ENCODE measurements around the gene RASAL1. TPM values are rescaled to one million over a fixed set of nuclear protein-coding genes. Genes with fewer than 3 reads are reported as not detected.
"Not testable (repeated sequence)": the region's sequence is repeated elsewhere in the genome, so short reads cannot be mapped to it uniquely, and the experiment has no call there.

RASAL1 gene
- total RNA-seq, 2 donors from 2014 or later: 1.6 to 9.9 TPM

GRCh38 chr12:113118142-113118541 lies 17.4 kb downstream of the RASAL1 start:
- TF ChIP-seq, protein P1, sequence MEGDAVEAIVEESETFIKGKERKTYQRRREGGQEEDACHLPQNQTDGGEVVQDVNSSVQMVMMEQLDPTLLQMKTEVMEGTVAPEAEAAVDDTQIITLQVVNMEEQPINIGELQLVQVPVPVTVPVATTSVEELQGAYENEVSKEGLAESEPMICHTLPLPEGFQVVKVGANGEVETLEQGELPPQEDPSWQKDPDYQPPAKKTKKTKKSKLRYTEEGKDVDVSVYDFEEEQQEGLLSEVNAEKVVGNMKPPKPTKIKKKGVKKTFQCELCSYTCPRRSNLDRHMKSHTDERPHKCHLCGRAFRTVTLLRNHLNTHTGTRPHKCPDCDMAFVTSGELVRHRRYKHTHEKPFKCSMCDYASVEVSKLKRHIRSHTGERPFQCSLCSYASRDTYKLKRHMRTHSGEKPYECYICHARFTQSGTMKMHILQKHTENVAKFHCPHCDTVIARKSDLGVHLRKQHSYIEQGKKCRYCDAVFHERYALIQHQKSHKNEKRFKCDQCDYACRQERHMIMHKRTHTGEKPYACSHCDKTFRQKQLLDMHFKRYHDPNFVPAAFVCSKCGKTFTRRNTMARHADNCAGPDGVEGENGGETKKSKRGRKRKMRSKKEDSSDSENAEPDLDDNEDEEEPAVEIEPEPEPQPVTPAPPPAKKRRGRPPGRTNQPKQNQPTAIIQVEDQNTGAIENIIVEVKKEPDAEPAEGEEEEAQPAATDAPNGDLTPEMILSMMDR (IDR thresholded peaks at IDR 0.05): no peak
- TF ChIP-seq POLR2A (IDR thresholded peaks at IDR 0.05): no peak
- no peak for TF ChIP-seq POLR2AphosphoS5 (IDR thresholded peaks at IDR 0.05)
- no peak for DNase-seq (ENCODE audit: low spot score)
- H3K9me3 ChIP-seq: no peaks in the 10 kb centered on the region

GRCh38 chr12:113117684-113118083 lies 17.9 kb downstream of the RASAL1 start:
- 69% methylated on average over 8 of the region's 8 CpGs for WGBS
- H3K27me3 ChIP-seq (replicated peaks; ENCODE audit: insufficient read depth); DNase-seq (ENCODE audit: low spot score); H3K4me3 ChIP-seq; H3K4me1 ChIP-seq (replicated peaks); H3K9me3 ChIP-seq; intact Hi-C loops (cut with DNase I); H3K36me3 ChIP-seq; H3K27ac ChIP-seq: not testable (repeated sequence)

More at GRCh38 chr12:113118142-113118541, 17.4 kb downstream of the RASAL1 start:
- H3K4me3 ChIP-seq: no peak overlapping the region
- 87% methylated on average over 1 of the region's 1 CpG for WGBS
- no peak overlapping the region for H3K27ac ChIP-seq
- no peaks in the 10 kb centered on the region for H3K36me3 ChIP-seq
- intact Hi-C loops (cut with DNase I): no loop called here
- H3K4me1 ChIP-seq (replicated peaks): no peaks in the 10 kb centered on the region
- no peaks in the 10 kb centered on the region for H3K27me3 ChIP-seq (replicated peaks; ENCODE audit: insufficient read depth)

- intact Hi-C loops (cut with DNase I): no loop called here
- no peak for DNase-seq (ENCODE audit: low spot score)
- Histone ChIP-seq H3K36me3 (no peaks in the 10 kb centered on the region), H3K4me1 (replicated peaks) (no peaks in the 10 kb centered on the region), H3K27ac (no peak overlapping the region), H3K9me3 (no peaks in the 10 kb centered on the region), H3K27me3 (replicated peaks; ENCODE audit: insufficient read depth) (no peaks in the 10 kb centered on the region), H3K4me3 (no peak overlapping the region)
- TF ChIP-seq POLR2AphosphoS5 (IDR thresholded peaks at IDR 0.05) (no peak), POLR2A (IDR thresholded peaks at IDR 0.05) (no peak)
- TF ChIP-seq, protein P1 (IDR thresholded peaks at IDR 0.05): no peak
- 37% methylated on average over 6 of the region's 6 CpGs for whole genome bisulfite sequencing
Measured at GRCh38 chr12:113116875-113117274, 18.7 kb downstream of the RASAL1 start.

DNA sequence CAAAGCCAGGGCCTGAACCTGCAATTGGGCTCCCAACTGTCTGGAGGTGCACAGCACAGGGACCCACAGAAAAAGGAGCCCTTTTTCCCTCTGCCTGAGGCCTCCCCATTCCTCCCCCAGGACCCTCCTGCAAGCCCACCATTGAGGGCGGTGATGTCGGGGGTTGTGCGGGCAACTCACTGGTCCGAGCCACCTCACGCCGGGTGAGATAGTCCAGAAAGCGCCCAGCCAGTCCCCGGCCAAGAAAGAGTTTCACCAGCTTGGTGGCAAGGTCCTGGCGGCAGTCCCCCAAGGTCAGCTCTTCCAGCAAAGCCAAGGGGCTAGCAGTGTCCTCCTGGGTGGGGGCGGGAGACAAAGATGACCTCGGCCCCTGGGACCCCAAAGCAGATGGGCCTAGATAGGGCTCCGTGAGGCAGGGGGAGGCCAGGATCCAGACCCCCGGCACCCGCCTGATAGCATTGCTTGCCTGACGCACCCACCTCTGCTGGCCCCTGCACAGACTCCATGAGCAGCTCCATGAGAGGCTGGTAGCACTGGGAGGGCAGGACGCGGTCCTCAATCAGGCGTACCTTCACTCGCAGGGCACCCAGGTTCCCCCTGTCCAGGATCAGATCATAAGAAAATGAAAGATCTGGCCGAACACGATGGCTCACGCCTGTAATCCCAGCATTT lies 20.0 kb downstream of the RASAL1 start:
- no peak for DNase-seq (ENCODE audit: low spot score)
- Histone ChIP-seq H3K4me1 (replicated peaks) (no peaks in the 10 kb centered on the region), H3K9me3 (no peaks in the 10 kb centered on the region), H3K27ac (no peak overlapping the region), H3K4me3 (no peak overlapping the region), H3K36me3 (no peaks in the 10 kb centered on the region), H3K27me3 (replicated peaks; ENCODE audit: insufficient read depth) (no peaks in the 10 kb centered on the region)
- 91% methylated on average over 20 of the region's 22 CpGs for WGBS
- intact Hi-C loops (cut with DNase I): no loop called here
- no peak for TF ChIP-seq POLR2AphosphoS5 (IDR thresholded peaks at IDR 0.05)
- TF ChIP-seq, protein P1 (IDR thresholded peaks at IDR 0.05): no peak
- TF ChIP-seq POLR2A (IDR thresholded peaks at IDR 0.05): no peak

- no peaks in the 10 kb centered on the region for H3K36me3 ChIP-seq
- no peak overlapping the region for H3K4me3 ChIP-seq
- intact Hi-C loops (cut with DNase I): no loop called here
- no peaks in the 10 kb centered on the region for H3K9me3 ChIP-seq
- H3K4me1 ChIP-seq (replicated peaks): no peaks in the 10 kb centered on the region
- no peak overlapping the region for H3K27ac ChIP-seq
- H3K27me3 ChIP-seq (replicated peaks; ENCODE audit: insufficient read depth): no peaks in the 10 kb centered on the region
- 90% methylated on average over 19 of the region's 19 CpGs for whole genome bisulfite sequencing
- TF ChIP-seq, protein P1 (IDR thresholded peaks at IDR 0.05): no peak
- TF ChIP-seq POLR2A (IDR thresholded peaks at IDR 0.05) (no peak), POLR2AphosphoS5 (IDR thresholded peaks at IDR 0.05) (no peak)
- DNase-seq (ENCODE audit: low spot score): no peak
Measured at GRCh38 chr12:113114447-113115178, 20.9 kb downstream of the RASAL1 start.
